GM12878 (cell line): ENCODE data around the gene DCAF12. TPM values are rescaled to one million over a fixed set of nuclear protein-coding genes. Genes with fewer than 3 reads are reported as not detected.

ENCODE experiments used
- EED ChIP-seq: sonication (generic); IDR thresholded peaks from 2 replicates; pipeline ENCODE4 v1.6.1; 2016; ENCODE audit warnings: antibody characterized with exemption, low read depth
- GABPA ChIP-seq: IDR thresholded peaks from 2 replicates; pipeline ENCODE4 v1.6.1; 2014; ENCODE audit warnings: antibody characterized with exemption, low read depth, mild to moderate bottlenecking, inconsistent platforms
- USF1 ChIP-seq: IDR thresholded peaks from 2 replicates; pipeline ENCODE4 v1.6.1; 2011; ENCODE audit warnings: borderline replicate concordance, low read depth, mild to moderate bottlenecking, moderate library complexity, mixed read lengths, low read length; ENCODE audit not compliant: insufficient read depth; ENCODE audit errors: extremely low read length
- ZNF592 ChIP-seq: fragments of 450-650 bp; IDR thresholded peaks from 2 replicates; pipeline ENCODE4 v1.6.1; 2017; ENCODE audit warnings: mild to moderate bottlenecking, moderate library complexity
- polyA plus RNA-seq, 11 experiments: library from polyadenylated mRNA; depleted of rRNA in 4 of 11; unstranded in 6 of 11; stranded (reverse) in 5 of 11; fragments of >200 nt; fragmentation: Nextera tagmentation in 4 of 11; fragmentation: Illumina TruSeq in 1 of 11; extraction: Ambion mirVana in 4 of 11; extraction: Trizol in 1 of 11; gene quantifications; 1 replicate in 1 of 11; 2 replicates in 10 of 11; pipeline versions ENCODE4 v1.2.1 to v1.2.3, GENCODE V29; 2011 to 2016; ENCODE audit warnings: inconsistent platforms in 2 of 11, missing spikeins in 2 of 11, low read depth in 1 of 11
- total RNA-seq, 4 experiments: library from RNA; depleted of rRNA in 3 of 4; stranded (reverse); fragments of >200 nt in 3 of 4; fragmentation: Illumina TruSeq in 1 of 4; extraction: Trizol in 1 of 4; gene quantifications; 2 replicates each; pipeline versions ENCODE4 v1.2.1 to v1.2.3, GENCODE V29; 2013 to 2021
- TF ChIP-seq, protein P1 (sequence below): IDR thresholded peaks from 2 replicates; pipeline ENCODE4 v1.6.1; 2012; ENCODE audit warnings: improper control_type of control experiment, low read depth, low read length; ENCODE audit not compliant: insufficient replicate concordance

Gene DCAF12
- total and polyA plus RNA-seq, 10 of the 15 experiments (the other 5 are each of a cell fraction or from before 2014, with no cell fraction given) = 11.7 to 57.6 (median 34.6) TPM

- TF ChIP-seq, protein P1, sequence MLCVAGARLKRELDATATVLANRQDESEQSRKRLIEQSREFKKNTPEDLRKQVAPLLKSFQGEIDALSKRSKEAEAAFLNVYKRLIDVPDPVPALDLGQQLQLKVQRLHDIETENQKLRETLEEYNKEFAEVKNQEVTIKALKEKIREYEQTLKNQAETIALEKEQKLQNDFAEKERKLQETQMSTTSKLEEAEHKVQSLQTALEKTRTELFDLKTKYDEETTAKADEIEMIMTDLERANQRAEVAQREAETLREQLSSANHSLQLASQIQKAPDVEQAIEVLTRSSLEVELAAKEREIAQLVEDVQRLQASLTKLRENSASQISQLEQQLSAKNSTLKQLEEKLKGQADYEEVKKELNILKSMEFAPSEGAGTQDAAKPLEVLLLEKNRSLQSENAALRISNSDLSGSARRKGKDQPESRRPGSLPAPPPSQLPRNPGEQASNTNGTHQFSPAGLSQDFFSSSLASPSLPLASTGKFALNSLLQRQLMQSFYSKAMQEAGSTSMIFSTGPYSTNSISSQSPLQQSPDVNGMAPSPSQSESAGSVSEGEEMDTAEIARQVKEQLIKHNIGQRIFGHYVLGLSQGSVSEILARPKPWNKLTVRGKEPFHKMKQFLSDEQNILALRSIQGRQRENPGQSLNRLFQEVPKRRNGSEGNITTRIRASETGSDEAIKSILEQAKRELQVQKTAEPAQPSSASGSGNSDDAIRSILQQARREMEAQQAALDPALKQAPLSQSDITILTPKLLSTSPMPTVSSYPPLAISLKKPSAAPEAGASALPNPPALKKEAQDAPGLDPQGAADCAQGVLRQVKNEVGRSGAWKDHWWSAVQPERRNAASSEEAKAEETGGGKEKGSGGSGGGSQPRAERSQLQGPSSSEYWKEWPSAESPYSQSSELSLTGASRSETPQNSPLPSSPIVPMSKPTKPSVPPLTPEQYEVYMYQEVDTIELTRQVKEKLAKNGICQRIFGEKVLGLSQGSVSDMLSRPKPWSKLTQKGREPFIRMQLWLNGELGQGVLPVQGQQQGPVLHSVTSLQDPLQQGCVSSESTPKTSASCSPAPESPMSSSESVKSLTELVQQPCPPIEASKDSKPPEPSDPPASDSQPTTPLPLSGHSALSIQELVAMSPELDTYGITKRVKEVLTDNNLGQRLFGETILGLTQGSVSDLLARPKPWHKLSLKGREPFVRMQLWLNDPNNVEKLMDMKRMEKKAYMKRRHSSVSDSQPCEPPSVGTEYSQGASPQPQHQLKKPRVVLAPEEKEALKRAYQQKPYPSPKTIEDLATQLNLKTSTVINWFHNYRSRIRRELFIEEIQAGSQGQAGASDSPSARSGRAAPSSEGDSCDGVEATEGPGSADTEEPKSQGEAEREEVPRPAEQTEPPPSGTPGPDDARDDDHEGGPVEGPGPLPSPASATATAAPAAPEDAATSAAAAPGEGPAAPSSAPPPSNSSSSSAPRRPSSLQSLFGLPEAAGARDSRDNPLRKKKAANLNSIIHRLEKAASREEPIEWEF = no peak
- TF ChIP-seq GABPA = no peak
- no peak for TF ChIP-seq EED
- no peak for TF ChIP-seq ZNF592
- no peak for TF ChIP-seq USF1
Measured at GRCh38 chr9:34143116-34143515, 16.6 kb upstream of the DCAF12 start (continued).
